Hematopoietic multipotent progenitor cell treated with erythropoietin and hydrocortisone succinate and interleukin-3 and kit ligand, for 15 days (in vitro differentiated cells): ENCODE results near the gene KIF16B.
"Not testable (repeated sequence)": the region's sequence is repeated elsewhere in the genome, so short reads cannot be mapped to it uniquely, and the experiment has no call there.

ENCODE experiments used
- DNase-seq: peaks from one replicate; pipeline ENCODE4 v3.0.0-alpha.2; 2015; ENCODE audit warnings: low spot score

Gene KIF16B

GRCh38 chr20:16246870-16247269 lies 326.4 kb downstream of the KIF16B start:
- no peak for DNase-seq

DNA sequence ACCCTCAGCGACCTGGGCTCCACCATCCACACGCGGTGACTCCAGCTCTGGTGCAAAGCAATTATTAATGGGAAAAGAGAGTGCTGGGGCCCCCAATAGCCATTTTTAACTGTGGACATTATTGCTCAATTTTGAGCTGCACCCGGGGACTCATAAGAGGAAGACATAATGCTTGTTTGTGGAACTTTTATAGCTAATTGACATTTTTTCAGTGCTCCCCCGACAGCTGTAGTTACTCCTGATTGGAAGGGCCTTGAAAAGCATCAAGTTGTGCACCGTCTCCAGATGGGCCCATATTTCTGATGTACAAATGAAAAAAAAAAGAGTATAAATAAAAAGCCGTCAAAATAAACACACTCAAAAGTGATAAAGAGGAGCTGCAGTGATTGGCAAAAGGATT lies 327.0 kb downstream of the KIF16B start:
- no peak for DNase-seq

DNA sequence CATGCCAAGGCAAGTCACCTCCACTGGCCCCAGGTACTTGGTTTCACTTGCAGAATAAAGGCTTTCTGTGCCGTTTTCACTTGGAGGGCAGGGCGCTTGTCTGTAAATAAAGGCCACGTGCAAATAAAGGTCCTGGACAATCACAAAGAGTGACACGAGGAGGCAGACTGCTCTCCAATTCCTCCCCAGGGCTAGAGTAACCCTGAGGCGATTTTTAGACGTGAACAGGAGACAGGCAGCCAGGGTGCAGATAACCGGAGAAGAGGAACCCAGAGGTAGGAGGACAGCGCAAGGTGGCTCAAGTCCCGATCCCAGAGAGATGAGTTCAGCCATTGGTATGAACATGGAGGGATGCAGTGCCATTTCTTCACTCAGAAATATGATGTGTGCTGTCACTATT lies 327.4 kb downstream of the KIF16B start:
- DNase-seq = no peak

DNA sequence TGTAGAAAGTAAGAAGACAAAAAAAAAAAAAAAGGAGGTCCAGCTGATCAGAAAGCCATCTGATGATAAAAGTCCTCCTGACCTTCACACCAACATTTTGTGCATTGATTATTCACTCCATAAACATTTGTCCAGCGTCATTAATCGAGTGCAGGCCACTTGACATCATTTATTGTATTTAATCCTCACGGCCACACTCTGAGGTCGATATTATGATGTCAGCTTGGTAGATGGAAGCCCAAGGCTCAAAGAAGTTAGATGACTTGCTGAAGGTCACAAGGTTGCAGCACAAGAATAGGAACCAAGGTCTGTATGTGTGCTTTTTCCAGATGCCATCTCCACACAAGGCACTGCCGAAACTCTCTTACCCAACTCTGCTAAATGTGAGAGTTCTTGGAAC lies 328.4 kb downstream of the KIF16B start:
- DNase-seq = no peak

- DNase-seq = no peak
Measured at GRCh38 chr20:16243470-16243869, 329.8 kb downstream of the KIF16B start.

DNA sequence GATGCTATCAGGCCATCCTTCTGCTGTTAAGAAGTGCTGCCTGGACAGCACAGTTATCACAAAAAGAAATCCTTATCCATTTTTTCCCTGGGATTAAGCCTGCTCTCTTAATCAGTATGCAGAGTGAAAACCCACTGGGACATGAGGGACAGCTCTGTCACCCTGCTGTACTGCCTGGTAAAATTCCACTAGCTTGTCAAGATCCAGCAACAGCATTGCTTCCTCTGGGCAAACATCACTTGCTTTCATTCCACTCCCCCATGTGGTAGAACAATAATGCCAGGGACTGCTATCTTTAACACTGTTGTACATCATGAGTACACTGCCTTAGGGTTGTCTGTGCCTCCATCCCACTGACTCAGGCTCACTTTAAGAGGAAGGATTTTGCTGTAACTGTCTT lies 331.3 kb downstream of the KIF16B start:
- no peak for DNase-seq

DNA sequence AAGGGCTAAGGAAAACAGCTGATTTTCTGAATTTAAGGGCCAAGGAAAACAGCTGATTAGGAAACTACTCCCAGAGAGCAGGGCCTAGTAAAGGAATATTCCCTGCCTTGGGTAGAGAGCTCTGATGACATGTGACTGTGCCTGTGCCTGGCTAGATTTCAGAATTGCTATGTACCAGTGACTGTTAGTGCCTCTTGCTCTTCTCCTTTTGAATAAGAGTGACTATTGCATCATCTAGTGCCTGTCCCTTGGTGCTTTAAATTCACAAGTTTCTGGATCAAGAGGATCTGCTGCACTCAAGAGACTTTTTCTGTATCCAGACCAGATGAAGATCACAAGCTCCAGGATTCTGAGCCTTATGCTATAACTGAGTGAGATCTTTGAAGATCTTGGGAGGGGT lies 332.9 kb downstream of the KIF16B start:
- no peak for DNase-seq

DNA sequence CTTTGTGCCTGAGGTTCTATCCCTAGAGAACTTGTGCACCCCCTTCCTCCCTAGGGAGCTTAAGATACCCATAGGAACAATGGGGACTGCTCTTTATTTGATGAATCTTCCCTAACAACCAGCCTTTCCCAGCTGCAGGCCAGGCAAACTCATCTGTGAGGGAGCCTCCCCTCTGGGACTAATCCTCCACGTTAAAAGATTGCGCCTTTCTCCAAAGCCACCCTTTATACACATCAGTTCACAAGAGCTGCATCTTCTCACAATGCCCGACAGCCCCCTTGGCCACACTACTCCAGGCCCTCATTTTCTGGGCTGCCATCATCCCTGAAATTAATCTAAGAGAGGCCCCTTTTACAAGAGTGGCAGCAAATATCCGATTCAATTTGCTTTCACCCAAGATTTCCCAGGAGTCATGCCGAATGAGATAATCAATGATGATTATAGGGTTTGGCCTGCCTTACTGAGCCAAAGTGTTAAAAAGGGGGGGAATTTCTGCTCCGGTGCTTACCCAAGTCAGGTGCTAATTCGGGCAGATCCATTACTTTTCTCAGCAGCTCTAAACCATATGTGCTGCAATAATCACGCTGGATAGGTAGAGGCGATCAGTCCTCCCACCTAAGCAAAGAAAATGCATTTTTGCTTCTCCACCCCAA lies 336.5 kb downstream of the KIF16B start:
- no peak for DNase-seq

DNA sequence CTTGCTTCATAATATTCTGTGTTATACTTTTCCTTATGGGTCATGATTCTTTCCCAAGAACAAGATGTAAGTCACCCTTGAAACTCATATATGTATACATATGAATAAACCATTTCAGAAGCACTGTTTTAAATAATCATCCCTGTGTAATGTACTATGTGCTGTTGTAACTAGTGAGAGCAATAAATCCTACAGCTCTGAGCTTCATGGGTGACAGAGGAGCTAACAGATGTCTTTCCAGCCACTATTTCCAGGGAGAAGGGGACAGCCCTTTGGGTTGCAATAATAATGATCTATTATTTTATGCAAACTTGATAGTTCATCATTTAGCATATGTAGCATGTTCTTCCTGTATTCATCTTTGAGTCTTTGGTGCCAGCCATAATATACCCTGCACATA lies 342.8 kb downstream of the KIF16B start:
- DNase-seq = no peak

DNA sequence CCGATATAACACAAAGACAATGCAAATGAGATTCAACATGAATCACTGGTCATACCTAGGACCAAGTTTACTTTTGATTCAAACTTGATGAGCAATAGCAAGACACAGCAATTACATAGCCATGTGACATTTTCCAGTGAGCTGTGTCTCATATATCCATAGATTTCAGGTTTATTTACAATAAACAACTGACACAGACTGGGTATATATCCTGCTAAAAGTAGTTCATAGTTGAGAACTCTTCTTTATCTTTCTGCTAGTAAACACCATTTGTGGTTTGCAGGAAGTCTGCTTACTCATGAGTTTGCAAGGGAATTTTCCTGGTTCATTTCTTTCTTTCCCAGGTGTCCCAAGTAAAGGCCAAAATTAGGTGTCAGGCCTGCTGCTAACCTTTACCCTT lies 343.4 kb downstream of the KIF16B start:
- no peak for DNase-seq

GRCh38 chr20:16228722-16229121 lies 344.5 kb downstream of the KIF16B start:
- no peak for DNase-seq

- not testable (repeated sequence) for DNase-seq
Measured at GRCh38 chr20:16226961-16227360, 346.3 kb downstream of the KIF16B start.

DNA sequence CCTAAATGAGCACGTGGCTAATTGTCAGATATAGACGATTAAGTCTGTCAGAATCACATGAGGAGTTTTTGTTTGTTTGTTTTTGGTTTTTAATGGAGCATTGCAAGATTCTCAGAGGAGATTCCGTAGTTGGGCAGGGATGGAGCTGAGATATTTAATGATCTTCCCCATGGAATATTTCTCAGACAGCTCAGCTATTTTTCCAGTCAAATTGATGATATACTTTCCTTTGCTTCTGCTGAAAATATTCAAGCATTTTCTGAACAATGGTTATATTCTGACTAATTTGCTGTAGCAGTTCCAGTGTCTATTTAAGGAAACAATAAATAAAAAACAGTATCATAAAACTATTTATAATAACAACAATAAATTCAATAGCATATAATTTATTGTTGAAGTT lies 348.4 kb downstream of the KIF16B start:
- no peak for DNase-seq

GRCh38 chr20:16222859-16223411 lies 350.3 kb downstream of the KIF16B start:
- DNase-seq = no peak
